ENCODE data around the gene LIF. TPM values are rescaled to one million over a fixed set of nuclear protein-coding genes. Genes with fewer than 3 reads are reported as not detected.
A peak's percentile ranks its signal among the peaks of the same experiment; 100 is the strongest.

LIF gene
- total RNA-seq, 6 donors from 2014 or later = 0.89 to 16.9 (median 3.8) TPM

GRCh38 chr22:30287648-30288418, 41.3 kb upstream of the LIF start:
- Histone ChIP-seq H3K27me3 (no peaks in the 10 kb centered on the region), H3K4me3 (peak overlapping the region; percentile 67 to 98 (median 86)), H3K4me1 (peaks cover 42 to 52% (median 44%) of the 10 kb centered on the region in 4 donors), H3K9me3 (no peaks in the 10 kb centered on the region), H3K36me3 (peaks cover 11 to 46% (median 32%) of the 10 kb centered on the region in 4 donors), H3K27ac (peak overlapping the region; percentile 94 to 99 (median 96))
- DNase-seq = peak; percentile 91 to 93
- TF ChIP-seq, protein P1, sequence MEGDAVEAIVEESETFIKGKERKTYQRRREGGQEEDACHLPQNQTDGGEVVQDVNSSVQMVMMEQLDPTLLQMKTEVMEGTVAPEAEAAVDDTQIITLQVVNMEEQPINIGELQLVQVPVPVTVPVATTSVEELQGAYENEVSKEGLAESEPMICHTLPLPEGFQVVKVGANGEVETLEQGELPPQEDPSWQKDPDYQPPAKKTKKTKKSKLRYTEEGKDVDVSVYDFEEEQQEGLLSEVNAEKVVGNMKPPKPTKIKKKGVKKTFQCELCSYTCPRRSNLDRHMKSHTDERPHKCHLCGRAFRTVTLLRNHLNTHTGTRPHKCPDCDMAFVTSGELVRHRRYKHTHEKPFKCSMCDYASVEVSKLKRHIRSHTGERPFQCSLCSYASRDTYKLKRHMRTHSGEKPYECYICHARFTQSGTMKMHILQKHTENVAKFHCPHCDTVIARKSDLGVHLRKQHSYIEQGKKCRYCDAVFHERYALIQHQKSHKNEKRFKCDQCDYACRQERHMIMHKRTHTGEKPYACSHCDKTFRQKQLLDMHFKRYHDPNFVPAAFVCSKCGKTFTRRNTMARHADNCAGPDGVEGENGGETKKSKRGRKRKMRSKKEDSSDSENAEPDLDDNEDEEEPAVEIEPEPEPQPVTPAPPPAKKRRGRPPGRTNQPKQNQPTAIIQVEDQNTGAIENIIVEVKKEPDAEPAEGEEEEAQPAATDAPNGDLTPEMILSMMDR (IDR thresholded peaks at IDR 0.05) = peak; percentile 80 to 97 (median 92)
- TF ChIP-seq EP300 (IDR thresholded peaks at IDR 0.05) (no peak), POLR2A (IDR thresholded peaks at IDR 0.05) (peak in 3 of 4 donors; percentile 20 to 73 (median 25)), POLR2AphosphoS5 (IDR thresholded peaks at IDR 0.05) (peak; percentile 51 to 78)
- peak; percentile 77 to 82 for ATAC-seq (ENCODE audit: low FRiP score in 2 of 2)
- 11 to 30% methylated on average over 2 to 4 of the region's 5 CpGs for WGBS, 2 donors

DNA sequence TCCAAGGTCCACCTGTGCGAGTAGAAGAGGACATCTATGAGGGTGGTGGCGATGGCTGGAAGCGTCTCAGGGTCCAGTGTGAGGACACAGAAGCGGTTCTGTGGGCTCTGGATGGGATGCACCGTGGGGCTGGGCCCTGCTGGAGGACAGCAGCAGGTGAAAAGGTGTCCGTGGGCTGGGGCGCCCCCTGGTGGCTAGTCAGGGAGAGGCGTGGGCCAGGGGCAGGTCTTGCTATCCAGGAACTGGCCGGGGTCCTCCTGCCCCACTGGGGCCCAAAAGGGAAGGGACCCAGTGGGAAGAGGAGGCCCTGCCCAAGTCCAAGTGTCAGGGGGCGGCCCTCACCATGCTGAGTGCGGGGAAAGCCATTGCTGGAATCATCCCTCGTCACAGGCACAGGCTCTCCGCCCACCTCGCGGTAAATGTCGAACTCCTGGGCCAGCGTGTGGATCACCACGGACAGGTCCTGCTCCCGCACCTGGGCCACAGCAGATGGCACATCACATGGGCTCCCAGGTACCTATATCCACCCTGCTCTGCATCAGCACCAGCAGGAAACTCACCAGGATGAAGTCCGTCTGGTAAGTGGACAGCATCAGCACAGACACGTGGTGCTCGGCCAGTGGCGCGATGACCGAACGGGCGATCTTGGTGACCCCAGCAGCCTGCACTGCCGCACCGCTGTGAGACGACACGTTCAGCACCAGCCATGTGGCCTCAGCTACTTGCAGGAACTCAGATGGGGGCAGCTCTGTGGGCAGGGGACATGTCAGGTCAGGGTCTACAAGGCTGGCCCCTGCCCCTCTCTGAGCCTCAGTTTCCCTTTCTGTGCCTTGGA, 40.5 kb upstream of the LIF start:
- peak in 1 of 2 donors; percentile 15 for ATAC-seq (ENCODE audit: low FRiP score in 2 of 2)
- 67 to 69% methylated on average over 20 to 27 of the region's 31 CpGs for WGBS, 2 donors
- Histone ChIP-seq H3K36me3 (peaks cover 7 to 38% (median 24%) of the 10 kb centered on the region in 4 donors), H3K27ac (no peak overlapping the region), H3K27me3 (no peaks in the 10 kb centered on the region), H3K4me1 (peaks cover 40 to 52% (median 42%) of the 10 kb centered on the region in 4 donors), H3K4me3 (no peak overlapping the region), H3K9me3 (no peaks in the 10 kb centered on the region)
- peak; percentile 85 to 95 for DNase-seq
- TF ChIP-seq, protein P1 (IDR thresholded peaks at IDR 0.05) = peak; percentile 86 to 95 (median 94)
- TF ChIP-seq POLR2A (IDR thresholded peaks at IDR 0.05) = no peak

DNA sequence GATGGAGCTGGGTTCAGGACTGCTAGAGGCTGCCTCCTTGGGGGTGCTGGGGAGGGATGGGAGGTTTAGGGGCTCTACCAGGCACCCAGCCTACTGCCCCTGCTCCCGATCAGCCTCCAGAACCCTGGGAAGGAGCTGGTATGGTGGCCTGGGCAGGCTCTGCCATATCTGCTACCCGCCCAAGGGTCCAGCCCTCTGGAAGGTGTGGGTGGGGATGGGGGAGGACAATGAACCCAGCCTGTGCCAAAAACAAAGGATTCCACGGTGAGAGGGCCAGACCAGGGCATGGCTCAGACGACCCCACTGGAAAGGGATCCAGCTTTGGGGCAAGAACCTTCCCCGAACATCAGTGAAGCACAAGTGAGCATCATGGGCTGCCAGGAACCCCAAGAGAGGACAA, 39.8 kb upstream of the LIF start:
- ATAC-seq (ENCODE audit: low FRiP score in 2 of 2) (no peak), DNase-seq (no peak)
- WGBS, 2 donors = 82 to 84% methylated on average over 4 to 5 of the region's 5 CpGs
- H3K27me3 ChIP-seq = no peaks in the 10 kb centered on the region
- H3K4me3 ChIP-seq = no peak overlapping the region
- no peak overlapping the region for H3K27ac ChIP-seq
- peaks cover 33 to 46% (median 35%) of the 10 kb centered on the region in 4 donors for H3K4me1 ChIP-seq
- H3K36me3 ChIP-seq = peaks cover 7 to 36% (median 22%) of the 10 kb centered on the region in 4 donors
- H3K9me3 ChIP-seq = no peaks in the 10 kb centered on the region
- TF ChIP-seq, protein P1 (IDR thresholded peaks at IDR 0.05) = no peak
- no peak for TF ChIP-seq POLR2AphosphoS5 (IDR thresholded peaks at IDR 0.05)
- no peak for TF ChIP-seq EP300 (IDR thresholded peaks at IDR 0.05)
- TF ChIP-seq POLR2A (IDR thresholded peaks at IDR 0.05) = no peak

- ATAC-seq (ENCODE audit: low FRiP score in 2 of 2) = no peak
- H3K36me3 ChIP-seq = peaks cover 7 to 36% (median 22%) of the 10 kb centered on the region in 4 donors
- 90 to 97% methylated on average over 5 to 8 of the region's 8 CpGs for WGBS, 2 donors
- H3K4me1 ChIP-seq = peaks cover 28 to 40% (median 30%) of the 10 kb centered on the region in 4 donors
- no peak overlapping the region for H3K27ac ChIP-seq
- no peak for TF ChIP-seq POLR2AphosphoS5 (IDR thresholded peaks at IDR 0.05)
- TF ChIP-seq, protein P1 (IDR thresholded peaks at IDR 0.05) = no peak
- H3K4me3 ChIP-seq = no peak overlapping the region
- H3K9me3 ChIP-seq = no peaks in the 10 kb centered on the region
- no peak for DNase-seq
- no peaks in the 10 kb centered on the region for H3K27me3 ChIP-seq
Observed at GRCh38 chr22:30285846-30286200, 39.3 kb upstream of the LIF start.

Data from upper lobe of left lung (tissue), 6 donors.